ENCODE results near the gene TEX12.

The TEX12 gene

DNA sequence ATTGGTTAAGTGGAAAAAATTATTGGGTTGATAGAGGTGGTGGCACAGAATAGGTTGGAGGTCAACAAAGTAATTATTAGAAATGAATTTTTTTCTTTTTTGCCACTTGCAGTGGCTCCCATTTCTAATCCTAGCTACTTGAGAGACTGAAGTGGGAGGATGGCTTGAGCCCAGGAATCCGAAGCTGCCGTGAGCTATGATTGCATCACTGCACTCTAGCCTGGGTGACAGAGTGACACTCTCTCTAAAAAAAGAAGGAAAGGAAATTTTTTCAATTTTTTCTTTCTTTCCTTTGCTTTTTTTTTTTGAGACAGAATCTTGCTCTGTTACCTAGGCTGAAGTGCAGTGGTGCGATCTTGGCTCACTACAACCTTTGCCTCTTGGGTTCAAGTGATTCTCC, 6.0 kb downstream of the TEX12 start:
- TF ChIP-seq POLR2AphosphoS5 (IDR thresholded peaks at IDR 0.05; ENCODE audit: low read depth, low read length) (no peak), TAF1 (IDR thresholded peaks at IDR 0.05; ENCODE audit: borderline replicate concordance, insufficient read depth, low read length) (no peak), SIN3A (IDR thresholded peaks at IDR 0.05; ENCODE audit: borderline replicate concordance, insufficient read depth, low read length) (no peak), FOXP2 (optimal IDR thresholded peaks at IDR 0.05; ENCODE audit: borderline replicate concordance, extremely low read depth, extremely low read length, insufficient read depth) (no peak)
- TF ChIP-seq, protein P1, sequence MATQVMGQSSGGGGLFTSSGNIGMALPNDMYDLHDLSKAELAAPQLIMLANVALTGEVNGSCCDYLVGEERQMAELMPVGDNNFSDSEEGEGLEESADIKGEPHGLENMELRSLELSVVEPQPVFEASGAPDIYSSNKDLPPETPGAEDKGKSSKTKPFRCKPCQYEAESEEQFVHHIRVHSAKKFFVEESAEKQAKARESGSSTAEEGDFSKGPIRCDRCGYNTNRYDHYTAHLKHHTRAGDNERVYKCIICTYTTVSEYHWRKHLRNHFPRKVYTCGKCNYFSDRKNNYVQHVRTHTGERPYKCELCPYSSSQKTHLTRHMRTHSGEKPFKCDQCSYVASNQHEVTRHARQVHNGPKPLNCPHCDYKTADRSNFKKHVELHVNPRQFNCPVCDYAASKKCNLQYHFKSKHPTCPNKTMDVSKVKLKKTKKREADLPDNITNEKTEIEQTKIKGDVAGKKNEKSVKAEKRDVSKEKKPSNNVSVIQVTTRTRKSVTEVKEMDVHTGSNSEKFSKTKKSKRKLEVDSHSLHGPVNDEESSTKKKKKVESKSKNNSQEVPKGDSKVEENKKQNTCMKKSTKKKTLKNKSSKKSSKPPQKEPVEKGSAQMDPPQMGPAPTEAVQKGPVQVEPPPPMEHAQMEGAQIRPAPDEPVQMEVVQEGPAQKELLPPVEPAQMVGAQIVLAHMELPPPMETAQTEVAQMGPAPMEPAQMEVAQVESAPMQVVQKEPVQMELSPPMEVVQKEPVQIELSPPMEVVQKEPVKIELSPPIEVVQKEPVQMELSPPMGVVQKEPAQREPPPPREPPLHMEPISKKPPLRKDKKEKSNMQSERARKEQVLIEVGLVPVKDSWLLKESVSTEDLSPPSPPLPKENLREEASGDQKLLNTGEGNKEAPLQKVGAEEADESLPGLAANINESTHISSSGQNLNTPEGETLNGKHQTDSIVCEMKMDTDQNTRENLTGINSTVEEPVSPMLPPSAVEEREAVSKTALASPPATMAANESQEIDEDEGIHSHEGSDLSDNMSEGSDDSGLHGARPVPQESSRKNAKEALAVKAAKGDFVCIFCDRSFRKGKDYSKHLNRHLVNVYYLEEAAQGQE (IDR thresholded peaks at IDR 0.05; ENCODE audit: insufficient read depth in 1 of 2, low read depth in 2 of 2, low read length in 2 of 2): no peak

DNA sequence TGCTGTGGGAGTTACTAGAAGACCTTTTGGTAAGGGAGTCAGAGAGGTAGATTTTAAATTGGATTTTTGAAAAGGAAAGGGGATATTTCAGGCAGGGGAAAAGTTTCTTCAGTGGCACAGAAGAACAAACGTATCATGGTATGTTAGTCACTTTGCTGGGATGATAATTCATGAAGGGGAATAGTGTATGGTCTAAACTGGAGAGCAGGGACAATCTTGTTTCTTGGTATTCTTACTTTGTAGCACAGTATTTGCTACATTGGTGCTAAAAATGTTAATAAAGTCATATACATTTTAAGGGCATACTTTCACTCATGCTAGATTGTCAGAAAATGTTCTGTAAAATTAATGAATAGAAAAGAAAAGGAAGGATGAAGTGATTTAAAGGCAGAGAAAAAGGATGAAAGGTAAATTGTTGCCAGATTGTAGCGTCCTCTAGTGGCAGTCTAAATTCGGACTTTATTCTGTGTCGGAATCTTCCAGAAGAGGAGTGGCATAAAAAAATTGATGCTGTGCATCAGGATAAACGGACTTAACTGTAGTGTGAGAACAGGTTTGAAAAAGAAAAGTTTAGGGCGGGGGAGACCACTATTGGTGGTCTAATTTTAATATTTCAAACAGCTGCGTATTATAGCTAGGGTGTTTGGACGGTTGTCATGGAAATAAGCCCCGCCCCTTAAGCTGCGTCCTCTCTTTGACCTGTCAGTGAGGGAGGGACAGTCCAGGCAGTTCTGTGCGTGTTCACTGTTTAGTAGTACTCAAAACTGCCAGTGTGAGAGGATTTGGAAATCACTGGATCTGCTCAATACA, 7.8 kb downstream of the TEX12 start, which contains the start of gene BCO2:
BCO2 (plus strand) TSS at position 724 of the 810 bp plus-strand sequence. CDS start 90 bp downstream, outside the sequence.
- TF ChIP-seq POLR2AphosphoS5 (IDR thresholded peaks at IDR 0.05; ENCODE audit: low read depth, low read length): no peak
- TF ChIP-seq SIN3A (IDR thresholded peaks at IDR 0.05; ENCODE audit: borderline replicate concordance, insufficient read depth, low read length): peak; percentile 55; the same call in 1 of the 2 replicates

DNA sequence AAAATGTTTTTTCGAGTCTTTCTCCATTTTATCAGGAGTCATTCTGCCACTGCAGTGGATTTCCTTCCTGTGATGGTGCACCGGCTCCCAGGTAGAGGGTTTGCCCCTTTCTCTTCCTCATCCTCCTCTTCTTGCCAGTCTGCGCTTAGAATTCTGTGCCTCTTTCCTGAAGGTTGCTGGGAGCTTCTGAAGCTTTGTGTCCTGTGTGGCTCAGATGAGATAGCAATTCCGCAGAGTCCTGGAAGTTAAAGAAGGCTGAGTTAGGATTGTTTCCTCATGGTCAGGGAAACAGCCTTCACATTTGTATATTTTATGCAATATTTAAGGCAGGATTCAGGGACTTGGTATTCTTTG, 8.4 kb downstream of the TEX12 start:
- TF ChIP-seq FOXP2 (optimal IDR thresholded peaks at IDR 0.05; ENCODE audit: borderline replicate concordance, extremely low read depth, extremely low read length, insufficient read depth) (no peak), SIN3A (IDR thresholded peaks at IDR 0.05; ENCODE audit: borderline replicate concordance, insufficient read depth, low read length) (no peak), POLR2AphosphoS5 (IDR thresholded peaks at IDR 0.05; ENCODE audit: low read depth, low read length) (no peak), TAF1 (IDR thresholded peaks at IDR 0.05; ENCODE audit: borderline replicate concordance, insufficient read depth, low read length) (no peak)
- TF ChIP-seq, protein P1 (IDR thresholded peaks at IDR 0.05; ENCODE audit: insufficient read depth in 1 of 2, low read depth in 2 of 2, low read length in 2 of 2): no peak

DNA sequence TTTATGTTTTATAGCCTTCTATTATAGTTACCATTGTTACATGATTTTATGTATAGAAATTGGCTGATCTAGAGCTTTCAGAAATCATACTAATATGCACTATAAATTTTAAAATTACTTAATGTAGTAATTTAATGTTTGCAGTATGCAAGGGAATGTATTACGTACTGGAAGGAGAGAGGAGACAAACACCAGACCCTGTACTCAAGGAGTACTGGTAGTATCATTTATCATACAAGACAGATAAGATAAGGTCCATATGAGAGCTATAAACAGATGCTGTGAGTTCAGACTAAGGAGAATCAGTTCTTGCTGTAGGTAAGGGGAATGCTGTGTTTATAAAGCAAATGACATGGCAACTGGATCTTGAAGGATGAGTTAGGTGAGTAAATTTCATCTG, 8.9 kb downstream of the TEX12 start:
- TF ChIP-seq TAF1 (IDR thresholded peaks at IDR 0.05; ENCODE audit: borderline replicate concordance, insufficient read depth, low read length): no peak
- TF ChIP-seq, protein P1 (IDR thresholded peaks at IDR 0.05; ENCODE audit: insufficient read depth in 1 of 2, low read depth in 2 of 2, low read length in 2 of 2): no peak

DNA sequence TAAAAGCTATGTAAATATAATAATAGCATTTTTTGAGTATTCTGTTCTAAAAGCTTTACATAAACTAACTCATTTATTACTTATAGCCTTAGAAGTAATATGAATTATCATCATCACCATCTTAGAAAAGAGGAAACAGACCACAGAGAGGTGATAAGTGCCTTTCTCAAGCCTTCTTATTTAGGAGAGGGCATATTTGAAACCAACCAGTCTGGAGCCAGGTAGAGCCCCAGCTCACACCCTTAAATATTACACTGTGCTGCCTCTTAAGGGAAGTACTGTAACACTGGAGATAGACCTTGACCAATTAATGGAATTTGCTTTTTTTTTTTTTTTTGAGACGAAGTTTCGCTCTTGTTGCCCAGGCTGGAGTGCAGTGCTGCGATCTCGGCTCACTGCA, 10.4 kb downstream of the TEX12 start:
- TF ChIP-seq TAF1 (IDR thresholded peaks at IDR 0.05; ENCODE audit: borderline replicate concordance, insufficient read depth, low read length): no peak
- TF ChIP-seq POLR2AphosphoS5 (IDR thresholded peaks at IDR 0.05; ENCODE audit: low read depth, low read length): no peak
- TF ChIP-seq, protein P1 (IDR thresholded peaks at IDR 0.05; ENCODE audit: insufficient read depth in 1 of 2, low read depth in 2 of 2, low read length in 2 of 2): no peak

All from PFSK-1 (cell line).